Stimulated activated CD4-positive, alpha-beta T cell treated with anti-CD3 and anti-CD28 coated beads, Interleukin-1b, Interleukin-23, amount 100 ng/mL, for 24 hours (primary cell): ENCODE measurements around the gene DHRSX.
"Not testable (repeated sequence)": the region's sequence is repeated elsewhere in the genome, so short reads cannot be mapped to it uniquely, and the experiment has no call there.

Experiments
- DNase-seq, 4 experiments: peaks; one replicate each; pipeline ENCODE4 v3.0.0-alpha.2; 2020; ENCODE audit warnings: low read depth in 4 of 4, low spot score in 1 of 4

Gene DHRSX

DNA sequence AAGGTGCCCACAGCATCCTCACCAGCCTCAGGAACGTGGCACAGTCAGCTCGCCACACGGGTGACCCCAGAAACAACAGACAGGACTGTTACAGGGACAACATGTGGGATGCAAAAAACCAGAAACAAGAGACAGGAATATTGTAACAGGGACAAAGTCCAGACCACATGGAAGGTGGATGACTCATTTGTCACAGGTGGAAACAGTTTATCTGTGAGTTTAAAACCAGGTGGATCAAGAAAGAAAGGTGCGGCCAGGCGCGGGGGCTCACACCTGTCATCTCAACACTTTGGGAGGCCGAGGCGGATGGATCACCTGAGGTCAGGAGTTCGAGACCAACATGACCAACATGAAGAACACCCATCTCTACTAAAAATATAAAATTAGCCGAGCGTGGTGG lies 23.5 kb downstream of the DHRSX start:
- not testable (repeated sequence) for DNase-seq

DNA sequence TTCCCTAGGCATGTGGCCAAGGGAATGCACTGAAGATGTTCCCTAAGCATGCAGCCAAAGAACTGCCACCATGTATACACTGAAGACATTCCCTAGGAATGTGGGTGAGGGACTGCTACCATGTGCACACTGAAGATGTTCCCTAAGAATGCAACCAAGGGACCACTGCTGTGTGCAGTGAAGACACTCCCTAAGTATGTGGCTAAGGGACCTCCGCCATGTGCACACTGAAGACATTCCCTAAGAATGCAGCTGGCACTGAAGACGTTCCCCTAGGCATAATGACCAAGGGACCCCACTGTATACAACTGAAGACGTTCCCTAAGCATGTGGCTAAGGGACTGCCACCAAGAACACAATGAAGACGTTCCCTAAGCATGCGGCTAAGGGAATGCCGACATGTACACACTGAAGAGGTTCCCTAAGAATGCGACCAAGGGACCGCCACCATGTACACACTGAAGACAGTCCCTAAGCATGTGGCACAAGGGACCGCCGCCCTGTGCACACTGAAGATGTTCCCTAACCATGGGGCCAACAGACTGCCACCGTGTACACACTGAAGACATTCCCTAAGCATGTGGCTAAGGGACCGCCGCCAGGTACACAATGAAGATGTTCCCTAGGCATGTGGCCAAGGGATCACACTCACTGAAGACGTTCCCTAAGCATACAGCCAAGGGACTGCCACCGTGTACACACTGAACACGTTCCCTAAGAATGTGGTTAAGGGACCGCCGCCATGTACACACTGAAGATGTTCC lies 25.6 kb downstream of the DHRSX start:
- DNase-seq: no peak

DNA sequence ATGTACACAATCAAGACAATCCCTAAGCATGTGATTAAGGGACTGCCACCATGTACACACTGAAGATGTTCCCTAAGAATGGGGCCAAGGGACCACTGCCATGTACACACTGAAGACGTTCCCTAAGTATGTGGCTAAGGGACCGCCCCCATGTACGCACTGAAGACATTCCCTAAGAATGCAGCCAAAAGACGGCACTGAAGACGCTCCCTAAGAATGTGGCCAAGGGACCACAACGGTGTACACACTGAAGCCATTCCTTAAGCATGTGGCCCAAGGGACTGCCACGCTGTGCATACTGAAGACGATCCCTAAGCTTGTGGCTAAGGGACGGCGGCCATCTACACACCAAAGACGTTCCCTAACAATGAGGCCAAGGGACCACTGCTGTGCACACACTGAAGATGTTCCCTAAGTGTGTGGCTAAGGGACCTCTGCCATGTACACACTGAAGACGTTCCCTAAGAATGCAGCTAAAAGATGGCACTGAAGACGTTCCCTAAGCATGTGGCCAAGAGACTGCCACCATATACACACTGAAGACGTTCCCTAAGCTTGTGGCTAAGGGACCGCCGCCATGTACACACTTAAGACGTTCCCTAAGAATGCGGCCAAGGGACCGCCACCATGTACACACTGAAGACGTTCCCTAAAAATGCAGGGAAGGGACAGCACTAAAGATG lies 26.4 kb downstream of the DHRSX start:
- DNase-seq: no peak

DNA sequence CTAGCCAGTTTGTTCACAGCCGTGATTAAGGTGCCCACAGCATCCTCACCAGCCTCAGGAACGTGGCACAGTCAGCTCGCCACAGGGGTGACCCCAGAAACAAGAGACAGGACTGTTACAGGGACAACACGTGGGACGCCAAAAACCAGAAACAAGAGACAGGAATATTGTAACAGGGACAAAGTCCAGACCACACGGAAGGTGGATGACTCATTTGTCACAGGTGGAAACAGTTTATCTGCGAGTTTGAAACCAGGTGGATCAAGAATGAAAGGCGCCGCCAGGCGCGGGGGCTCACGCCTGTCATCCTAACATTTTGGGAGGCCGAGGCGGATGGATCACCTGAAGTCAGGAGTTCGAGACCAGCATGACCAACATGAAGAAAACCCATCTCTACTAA lies 27.7 kb downstream of the DHRSX start:
- DNase-seq: not testable (repeated sequence)

DNA sequence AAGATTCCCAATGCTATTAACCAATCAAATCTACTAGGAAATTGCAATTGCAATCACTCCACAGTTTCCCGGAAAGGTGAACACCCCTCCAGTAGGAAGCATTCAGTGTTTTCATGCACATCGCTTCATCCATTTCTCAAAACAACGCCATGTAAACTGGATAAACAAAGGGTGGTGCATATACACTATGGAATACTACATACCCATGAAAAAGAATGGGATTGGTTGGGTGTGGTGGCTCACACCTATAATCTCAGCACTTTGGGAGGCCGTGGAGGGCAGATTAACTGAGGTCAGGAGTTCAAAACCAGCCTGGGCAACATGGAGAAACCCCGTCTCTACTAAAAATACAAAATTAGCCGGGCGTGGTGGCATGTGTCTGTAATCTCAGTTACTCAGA lies 29.1 kb downstream of the DHRSX start:
- no peak for DNase-seq

DNA sequence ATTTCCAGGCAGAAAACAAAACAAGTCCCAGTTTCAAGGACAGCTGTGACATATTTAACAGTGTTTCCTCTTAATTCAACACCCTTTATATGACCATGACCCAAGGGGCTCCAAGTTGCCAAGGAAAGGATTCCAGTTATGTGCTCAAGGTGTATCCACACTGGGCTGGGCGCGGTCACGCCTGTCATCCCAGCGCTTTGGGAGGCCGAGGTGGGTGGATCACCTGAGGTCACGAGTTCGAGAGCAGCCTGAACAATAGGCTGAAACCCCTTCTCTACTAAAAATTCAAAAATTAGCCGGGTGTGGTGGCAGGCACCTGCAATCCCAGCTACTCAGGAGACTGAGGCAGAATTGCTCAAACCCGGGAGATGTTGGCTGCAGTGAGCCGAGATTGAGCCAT lies 29.6 kb downstream of the DHRSX start:
- not testable (repeated sequence) for DNase-seq

DNA sequence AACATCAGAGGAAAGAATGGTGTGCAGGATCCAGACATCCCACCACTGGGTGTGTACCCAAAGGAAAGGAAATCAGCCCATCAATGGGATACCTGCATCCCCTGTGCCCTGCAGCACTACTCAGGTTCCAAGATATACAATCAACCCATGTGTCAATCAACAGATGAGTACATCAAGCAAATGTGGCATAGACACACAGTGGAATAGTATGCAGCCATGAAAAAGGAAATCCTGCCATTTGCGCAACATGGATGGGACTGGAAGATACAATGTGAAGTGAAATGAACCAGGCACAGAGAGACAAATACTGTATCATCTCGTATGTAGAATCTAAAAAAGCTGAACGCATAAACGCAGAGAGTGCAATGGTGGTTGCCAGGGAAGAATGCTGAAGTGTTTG lies 30.9 kb downstream of the DHRSX start:
- DNase-seq: not testable (repeated sequence)

DNA sequence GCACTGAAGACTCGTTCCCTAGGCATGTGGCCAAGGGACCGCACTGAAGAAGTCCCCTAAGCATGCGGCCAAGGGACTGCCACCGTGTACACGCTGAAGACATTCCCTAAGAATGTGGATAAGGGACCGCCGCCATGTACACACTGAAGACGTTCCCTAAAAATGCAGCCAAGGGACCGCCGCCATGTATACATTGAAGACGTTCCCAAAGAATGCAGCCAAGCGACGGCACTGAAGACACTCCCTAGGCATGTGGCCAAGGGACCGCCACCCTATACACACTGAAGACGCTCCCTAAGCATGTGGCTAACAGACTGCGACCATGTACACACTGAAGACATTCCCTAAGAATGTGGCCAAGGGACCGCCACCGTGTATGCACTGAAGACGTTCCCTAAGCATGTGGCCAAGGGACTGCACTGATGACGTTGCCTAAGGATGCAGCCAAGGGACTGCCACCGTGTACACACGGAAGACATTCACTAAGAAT lies 31.5 kb downstream of the DHRSX start:
- DNase-seq: no peak

DNA sequence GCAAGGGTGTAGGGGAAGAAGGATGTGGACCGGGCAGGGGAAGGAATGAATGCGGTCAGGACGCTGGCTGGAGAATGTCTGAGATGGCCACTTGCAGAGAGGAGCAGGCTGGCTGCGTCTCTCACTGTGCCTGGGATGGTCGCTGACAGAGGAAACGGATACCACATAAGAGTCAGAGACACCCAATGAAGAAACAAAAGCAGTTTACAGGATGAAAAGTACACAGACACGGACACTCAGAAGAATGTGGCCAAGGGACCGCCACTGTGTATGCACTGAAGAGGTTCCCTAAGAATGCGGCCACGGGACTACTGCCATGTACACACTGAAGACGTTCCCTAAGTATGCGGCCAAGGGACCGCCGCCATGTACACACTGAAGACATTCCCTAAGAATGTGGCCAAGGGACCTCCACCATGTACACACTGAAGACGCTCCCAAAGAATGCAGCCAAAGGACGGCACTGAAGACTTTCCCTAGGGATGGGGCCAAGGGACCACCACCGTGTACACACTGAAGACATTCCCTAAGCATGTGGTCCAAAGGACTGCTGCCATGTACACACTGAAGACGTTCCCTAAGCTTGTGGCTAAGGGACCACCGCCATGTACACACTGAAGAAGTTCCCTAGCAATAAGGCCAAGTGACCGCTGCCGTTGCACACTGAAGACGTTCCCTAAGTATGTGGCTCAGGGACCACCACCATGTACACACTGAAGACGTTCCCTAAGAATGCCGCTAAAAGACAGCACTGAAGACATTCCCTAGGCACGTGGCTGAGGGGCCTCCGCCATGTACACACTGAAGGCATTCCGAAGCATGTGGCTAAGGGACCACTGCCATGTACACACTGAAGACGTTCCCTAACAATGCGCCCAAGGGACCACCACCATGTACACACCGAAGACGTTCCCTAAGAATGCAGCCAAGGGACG lies 32.2 kb downstream of the DHRSX start:
- DNase-seq: no peak

DNA sequence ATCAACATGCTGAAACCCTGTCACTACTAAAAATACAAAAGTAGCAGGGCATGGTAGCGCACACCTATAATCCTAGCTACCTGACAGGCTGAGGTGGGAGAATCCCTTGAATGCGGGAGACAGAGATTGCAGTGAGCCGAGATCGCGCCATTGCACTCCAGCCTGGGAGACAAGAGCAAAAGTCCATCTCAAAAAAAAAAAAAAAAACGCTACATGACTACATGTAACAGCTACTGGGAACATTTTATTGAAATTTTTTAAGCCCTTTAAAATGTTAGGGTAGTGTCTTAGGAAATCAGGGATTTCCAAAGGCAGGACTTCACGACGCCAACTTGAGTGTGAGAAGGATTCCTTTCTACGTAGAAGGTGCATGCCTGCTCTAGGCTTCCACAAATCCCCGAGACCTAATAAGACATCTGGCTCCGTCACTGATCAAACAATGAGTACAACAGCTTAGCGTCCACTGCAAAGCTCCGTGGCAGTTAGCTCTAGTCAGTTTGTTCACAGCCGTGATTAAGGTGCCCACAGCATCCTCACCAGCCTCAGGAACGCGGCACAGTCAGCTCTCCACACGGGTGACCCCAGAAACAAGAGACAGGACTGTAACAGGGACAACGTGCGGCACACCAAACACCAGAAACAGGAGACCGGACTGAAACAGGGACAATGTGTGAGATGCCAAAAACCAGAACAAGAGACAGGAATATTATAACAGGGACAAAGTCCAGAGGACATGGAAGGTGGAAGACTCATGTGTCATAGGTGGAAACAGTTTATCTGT lies 33.7 kb downstream of the DHRSX start:
- DNase-seq: no peak

DNA sequence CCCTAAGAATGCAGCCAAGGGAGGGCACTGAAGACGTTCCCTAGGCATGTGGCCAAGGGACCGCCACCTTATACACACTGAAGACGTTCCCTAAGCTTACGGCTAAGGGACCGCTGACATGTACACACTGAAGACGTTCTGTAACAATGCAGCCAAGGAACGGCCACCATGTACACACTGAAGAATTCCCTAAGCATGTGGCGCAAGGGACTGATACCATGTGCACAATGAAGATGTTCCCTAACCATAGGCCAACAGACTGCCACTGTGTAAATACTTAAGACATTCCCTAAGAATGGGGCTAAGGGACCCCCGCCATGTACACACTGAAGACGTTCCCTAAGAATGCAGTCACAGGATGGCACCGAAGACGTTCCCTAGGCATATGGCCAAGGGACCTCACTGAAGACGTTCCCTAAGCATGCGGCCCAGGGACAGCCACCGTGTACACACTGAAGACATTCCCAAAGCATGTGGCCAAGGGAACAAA lies 36.1 kb downstream of the DHRSX start:
- no peak for DNase-seq

DNA sequence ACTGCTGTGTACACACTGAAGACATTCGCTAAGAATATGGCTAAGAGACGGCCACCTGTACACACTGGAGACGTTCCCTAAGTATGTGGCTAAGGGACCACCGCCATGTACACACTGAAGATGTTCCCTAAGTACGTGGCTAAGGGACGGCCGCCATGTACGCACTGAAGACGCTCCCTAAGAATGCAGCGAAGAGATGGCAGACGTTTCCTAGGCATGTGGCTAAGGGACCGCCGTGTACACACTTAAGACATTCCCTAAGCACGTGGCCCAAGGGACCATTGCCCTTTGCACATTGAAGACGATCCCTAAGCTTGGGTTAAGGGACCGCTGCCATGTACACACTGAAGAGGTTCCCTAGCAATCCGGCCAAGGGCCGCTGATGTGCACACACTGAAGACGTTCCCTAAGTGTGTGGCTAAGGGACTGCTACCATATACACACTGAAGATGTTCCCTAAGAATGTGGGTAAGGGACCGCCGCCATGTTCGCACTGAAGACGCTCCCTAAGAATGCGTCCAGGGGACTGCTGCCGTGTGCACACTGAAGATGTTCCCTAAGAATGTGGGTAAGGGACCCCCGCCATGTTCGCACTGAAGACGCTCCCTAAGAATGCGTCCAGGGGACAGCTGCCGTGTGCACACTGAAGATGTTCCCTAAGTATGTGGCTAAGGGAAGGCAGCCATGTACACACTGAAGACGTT lies 36.7 kb downstream of the DHRSX start:
- no peak for DNase-seq

DNA sequence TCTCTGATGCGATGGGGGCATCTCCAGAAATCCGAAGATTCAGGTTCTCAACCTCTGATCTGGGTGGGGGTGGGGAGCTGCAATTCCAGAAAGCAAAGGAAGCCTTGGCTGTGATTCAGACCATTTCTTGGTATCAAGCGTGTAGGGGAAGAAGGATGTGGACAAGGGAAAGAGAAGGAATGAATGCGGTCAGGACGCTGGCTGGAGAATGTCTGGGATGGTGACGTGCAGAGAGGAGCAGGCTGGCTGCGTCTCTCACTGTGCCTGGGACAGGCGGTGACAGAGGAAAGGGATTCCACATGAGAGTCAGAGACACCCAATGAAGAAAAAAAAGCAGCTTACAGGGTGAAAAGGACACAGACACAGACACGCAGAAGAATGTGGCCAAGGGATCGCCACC lies 37.3 kb downstream of the DHRSX start:
- DNase-seq: not testable (repeated sequence)

DNA sequence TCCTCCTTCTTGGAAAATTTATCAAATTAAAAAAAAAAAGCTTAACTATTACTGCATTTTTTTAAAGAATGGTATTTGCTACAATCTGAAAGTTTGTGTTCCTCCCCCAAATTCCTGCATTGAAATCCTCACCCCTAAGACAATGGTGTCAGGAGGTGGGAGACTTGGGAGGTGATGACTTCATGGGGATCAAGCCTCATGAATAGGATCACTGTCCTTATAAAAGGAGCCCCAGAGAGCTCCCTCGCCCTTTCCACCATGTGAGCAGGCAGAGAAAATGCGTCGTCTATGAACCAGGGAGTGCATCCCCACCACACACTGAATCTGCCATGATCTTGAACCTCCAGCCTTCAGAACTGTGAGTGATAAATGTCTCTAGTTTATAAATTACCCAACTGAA lies 38.0 kb downstream of the DHRSX start:
- no peak for DNase-seq

DNA sequence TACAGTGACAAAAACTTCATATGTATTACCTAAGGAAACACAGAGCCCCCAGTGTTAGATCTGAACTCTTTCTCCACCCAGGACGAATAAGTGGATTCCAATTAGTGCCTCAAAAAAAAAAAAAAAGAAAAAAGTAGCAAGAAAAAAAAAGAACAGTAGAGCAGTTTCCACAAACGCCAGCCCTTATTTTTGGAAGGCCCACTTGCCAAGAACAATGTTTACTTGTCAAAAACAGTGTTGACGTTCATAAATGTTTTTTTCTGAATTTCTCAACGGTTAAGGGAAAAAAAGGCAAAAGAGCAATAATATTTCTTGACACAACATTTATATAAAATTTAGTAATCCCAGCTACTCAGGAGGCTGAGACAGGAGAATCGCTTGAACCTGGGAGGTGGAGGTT lies 38.7 kb downstream of the DHRSX start:
- no peak for DNase-seq

DNA sequence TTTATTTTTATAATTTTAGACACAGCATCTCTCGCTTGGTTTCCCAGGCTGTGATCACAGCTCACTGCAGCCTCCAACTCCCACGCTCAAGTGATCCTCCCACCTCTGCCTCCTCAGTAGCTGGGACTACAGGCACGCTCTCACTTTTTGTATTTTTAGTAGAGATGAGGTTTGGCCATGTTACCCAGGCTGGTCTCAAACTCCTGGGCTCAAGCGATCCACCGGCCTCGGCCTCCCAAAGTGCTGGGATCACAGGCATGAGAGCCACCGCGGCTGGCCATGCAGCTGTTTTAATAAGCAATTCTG lies 39.1 kb downstream of the DHRSX start:
- no peak for DNase-seq

DNA sequence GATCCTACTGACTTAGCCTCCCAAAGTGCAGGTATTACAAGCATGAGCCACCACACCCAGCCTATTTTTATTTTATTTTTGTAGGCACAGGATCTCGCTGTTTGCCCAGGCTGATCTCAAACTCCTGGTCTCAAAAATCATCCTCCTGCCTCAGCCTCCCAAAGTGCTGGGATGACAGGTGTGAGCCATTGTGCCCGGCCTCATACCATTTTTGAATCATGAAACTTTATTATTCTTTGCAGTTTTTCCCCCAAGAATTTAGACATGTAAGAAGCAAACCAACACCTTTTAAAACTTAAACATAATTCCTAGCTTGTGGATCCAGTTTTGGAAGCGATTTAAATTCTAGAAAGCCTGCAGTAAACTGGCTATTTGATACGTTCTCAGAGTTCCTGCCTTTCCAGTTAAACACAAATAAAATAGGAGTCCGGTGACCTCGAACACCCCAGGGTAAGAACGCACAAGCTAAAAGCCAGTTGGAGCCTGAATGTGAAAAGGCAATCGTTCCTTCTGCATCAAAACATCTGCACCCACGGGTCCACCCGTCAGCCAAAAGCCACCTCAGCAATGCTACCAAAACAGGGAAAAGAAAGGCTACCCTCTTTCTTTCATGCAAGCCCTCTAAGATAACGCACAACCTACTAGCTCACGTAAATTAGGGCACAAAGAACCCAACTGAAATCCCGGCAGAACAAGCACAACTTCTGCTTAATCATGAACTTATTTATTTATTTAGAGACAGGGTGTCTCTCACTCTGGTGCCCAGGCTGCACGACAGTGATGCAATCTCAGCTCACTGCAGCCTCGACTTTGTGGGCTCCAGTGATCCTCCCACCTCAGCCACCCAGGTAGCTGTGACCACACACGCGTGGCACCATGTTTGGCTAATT lies 39.7 kb downstream of the DHRSX start:
- DNase-seq: not testable (repeated sequence)

DNA sequence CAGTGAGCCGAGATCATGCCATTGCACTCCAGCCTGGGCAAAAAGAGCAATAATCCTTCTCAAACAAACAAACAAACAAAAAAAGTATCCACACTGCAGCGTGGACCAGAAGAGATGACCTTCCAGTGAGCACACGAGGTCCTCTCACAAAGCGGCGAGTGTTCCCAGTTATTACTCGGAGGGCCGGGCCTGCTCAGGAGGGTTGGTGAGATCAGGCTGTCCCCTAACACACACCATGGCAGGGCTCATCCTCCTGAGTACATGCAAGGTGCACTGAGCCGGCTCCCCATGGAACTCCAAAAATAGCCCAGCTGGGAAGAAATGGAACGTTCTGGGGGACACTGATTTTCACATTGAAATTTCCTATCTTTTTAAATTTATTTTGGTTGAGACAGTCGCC lies 40.7 kb downstream of the DHRSX start:
- not testable (repeated sequence) for DNase-seq

DNA sequence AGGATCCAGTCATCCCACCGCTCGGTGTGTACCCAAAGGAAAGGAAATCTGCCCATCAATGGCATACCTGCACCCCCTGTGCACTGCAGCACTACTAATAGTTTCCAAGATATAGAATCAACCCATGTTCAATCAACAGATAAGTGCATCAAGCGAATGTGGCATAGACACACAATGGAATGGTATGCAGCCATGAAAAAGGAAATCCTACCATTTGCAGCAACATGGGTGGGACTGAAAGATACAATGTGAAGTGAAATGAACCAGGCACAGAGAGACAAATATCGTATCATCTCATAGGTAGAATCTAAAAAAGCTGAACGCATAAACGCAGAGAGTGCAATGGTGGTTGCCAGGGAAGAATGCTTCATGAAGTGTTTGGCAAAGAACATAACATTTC lies 42.5 kb downstream of the DHRSX start:
- no peak for DNase-seq
